ENCODE data around the gene RETREG2. TPM values are rescaled to one million over a fixed set of nuclear protein-coding genes. Genes with fewer than 3 reads are reported as not detected.
A peak's percentile ranks its signal among the peaks of the same experiment; 100 is the strongest.

RETREG2 gene
- 100 to 1,000 TPM in 1 of 4 donors, 10 to 100 TPM in 3; 36.2 to 101 (median 54.5) TPM for polyA plus RNA-seq
- long read RNA-seq, donor 1, result 0 reads
- long read RNA-seq, donor 2, full-length matches to known transcripts, result 4 of 4 reads
- long read RNA-seq, donor 2, partial matches to known transcripts, result 0 of 4 reads
- long read RNA-seq, donor 2, other reads (novel, unspliced or antisense), result 0 of 4 reads
- long read RNA-seq, donor 3, full-length matches to known transcripts, result 8 of 8 reads
- long read RNA-seq, donor 3, partial matches to known transcripts, result 0 of 8 reads
- long read RNA-seq, donor 3, other reads (novel, unspliced or antisense), result 0 of 8 reads
- long read RNA-seq, donor 4, result 0 reads
- long read RNA-seq, donor 5, full-length matches to known transcripts, result 3 of 14 reads
- long read RNA-seq, donor 5, partial matches to known transcripts, result 11 of 14 reads
- long read RNA-seq, donor 5, other reads (novel, unspliced or antisense), result 0 of 14 reads
- long read RNA-seq, donor 6, full-length matches to known transcripts, result 8 of 8 reads
- long read RNA-seq, donor 6, partial matches to known transcripts, result 0 of 8 reads
- long read RNA-seq, donor 6, other reads (novel, unspliced or antisense), result 0 of 8 reads
- long read RNA-seq, donor 7, result 0 reads
- long read RNA-seq, donor 8, full-length matches to known transcripts, result 1 of 1 reads
- long read RNA-seq, donor 8, partial matches to known transcripts, result 0 of 1 reads
- long read RNA-seq, donor 8, other reads (novel, unspliced or antisense), result 0 of 1 reads
- long read RNA-seq, donor 9, full-length matches to known transcripts, result 7 of 7 reads
- long read RNA-seq, donor 9, partial matches to known transcripts, result 0 of 7 reads
- long read RNA-seq, donor 9, other reads (novel, unspliced or antisense), result 0 of 7 reads
- long read RNA-seq, donor 10, full-length matches to known transcripts, result 15 of 29 reads
- long read RNA-seq, donor 10, partial matches to known transcripts, result 14 of 29 reads
- long read RNA-seq, donor 10, other reads (novel, unspliced or antisense), result 0 of 29 reads

- H3K27me3 ChIP-seq (ENCODE audit: control insufficient read depth in 3 of 3, insufficient read depth in 3 of 3, low read length in 3 of 3), result no peaks in the 10 kb centered on the region
- peak within 1 kb of the TSS; percentile 86 to 95 (median 95) for H3K4me3 ChIP-seq (ENCODE audit: low read depth in 1 of 3, low read length in 3 of 3)
- no peak for FAIRE-seq
- WGBS, 3 donors, result 0% methylated on average over 36 to 67 of the region's 67 CpGs
- no peaks in the 10 kb centered on the region for H3K9me3 ChIP-seq (ENCODE audit: control insufficient read depth in 2 of 2, insufficient read depth in 1 of 2, low read depth in 1 of 2, low read length in 1 of 2)
- peak within 1 kb of the TSS; percentile 98 to 100 (median 100) for H3K27ac ChIP-seq (ENCODE audit: low read depth in 1 of 3, low read length in 2 of 3)
- peak; percentile 90 to 98 for DNase-seq
- peaks cover 23 to 65% (median 31%) of the 10 kb centered on the region in 3 donors for H3K36me3 ChIP-seq (ENCODE audit: control insufficient read depth in 3 of 3, insufficient read depth in 2 of 3, low read depth in 1 of 3, low read length in 3 of 3)
- peaks cover 7 to 10% (median 7%) of the 10 kb centered on the region in 3 donors for H3K4me1 ChIP-seq (ENCODE audit: control insufficient read depth in 3 of 3, insufficient read depth in 2 of 3, low read depth in 1 of 3, low read length in 2 of 3)
Observed at GRCh38 chr2:219177552-219178376, at the start of gene RETREG2. Gene RETREG2 (plus strand): TSS chr2:219178275. CDS start chr2:219178353, 78 bp downstream.

- peaks cover 11 to 45% (median 22%) of the 10 kb centered on the region in 3 donors for H3K4me1 ChIP-seq (ENCODE audit: control insufficient read depth in 3 of 3, insufficient read depth in 2 of 3, low read depth in 1 of 3, low read length in 2 of 3)
- no peaks in the 10 kb centered on the region for H3K27me3 ChIP-seq (ENCODE audit: control insufficient read depth in 3 of 3, insufficient read depth in 3 of 3, low read length in 3 of 3)
- peak overlapping the region in 2 of 3 donors; percentile 38 to 93 for H3K27ac ChIP-seq (ENCODE audit: low read depth in 1 of 3, low read length in 2 of 3)
- peaks cover 0 to 9% (median 0%) of the 10 kb centered on the region in 3 donors for H3K36me3 ChIP-seq (ENCODE audit: control insufficient read depth in 3 of 3, insufficient read depth in 2 of 3, low read depth in 1 of 3, low read length in 3 of 3)
- H3K4me3 ChIP-seq (ENCODE audit: low read depth in 1 of 3, low read length in 3 of 3), result no peak overlapping the region
- 79 to 91% (median 89%) methylated on average over 7 of the region's 7 CpGs for WGBS, 3 donors
- no peak for DNase-seq
- FAIRE-seq, result no peak
- no peaks in the 10 kb centered on the region for H3K9me3 ChIP-seq (ENCODE audit: control insufficient read depth in 2 of 2, insufficient read depth in 1 of 2, low read depth in 1 of 2, low read length in 1 of 2)
Observed at GRCh38 chr2:219128396-219128795, 49.7 kb upstream of the RETREG2 start.

GRCh38 chr2:219129589-219129988 lies 48.5 kb upstream of the RETREG2 start:
- H3K27ac ChIP-seq (ENCODE audit: low read depth in 1 of 3, low read length in 2 of 3), result no peak overlapping the region
- peaks cover 0 to 9% (median 0%) of the 10 kb centered on the region in 3 donors for H3K36me3 ChIP-seq (ENCODE audit: control insufficient read depth in 3 of 3, insufficient read depth in 2 of 3, low read depth in 1 of 3, low read length in 3 of 3)
- H3K27me3 ChIP-seq (ENCODE audit: control insufficient read depth in 3 of 3, insufficient read depth in 3 of 3, low read length in 3 of 3), result no peaks in the 10 kb centered on the region
- DNase-seq (no peak), FAIRE-seq (no peak)
- WGBS, 3 donors, result 96 to 99% (median 99%) methylated on average over 16 of the region's 16 CpGs
- peaks cover 11 to 33% (median 18%) of the 10 kb centered on the region in 3 donors for H3K4me1 ChIP-seq (ENCODE audit: control insufficient read depth in 3 of 3, insufficient read depth in 2 of 3, low read depth in 1 of 3, low read length in 2 of 3)
- H3K4me3 ChIP-seq (ENCODE audit: low read depth in 1 of 3, low read length in 3 of 3), result no peak overlapping the region
- no peaks in the 10 kb centered on the region for H3K9me3 ChIP-seq (ENCODE audit: control insufficient read depth in 2 of 2, insufficient read depth in 1 of 2, low read depth in 1 of 2, low read length in 1 of 2)

- Histone ChIP-seq H3K4me3 (ENCODE audit: low read depth in 1 of 3, low read length in 3 of 3) (no peak overlapping the region), H3K36me3 (ENCODE audit: control insufficient read depth in 3 of 3, insufficient read depth in 2 of 3, low read depth in 1 of 3, low read length in 3 of 3) (peaks cover 0 to 15% (median 0%) of the 10 kb centered on the region in 3 donors), H3K9me3 (ENCODE audit: control insufficient read depth in 2 of 2, insufficient read depth in 1 of 2, low read depth in 1 of 2, low read length in 1 of 2) (no peaks in the 10 kb centered on the region), H3K27ac (ENCODE audit: low read depth in 1 of 3, low read length in 2 of 3) (no peak overlapping the region), H3K27me3 (ENCODE audit: control insufficient read depth in 3 of 3, insufficient read depth in 3 of 3, low read length in 3 of 3) (no peaks in the 10 kb centered on the region), H3K4me1 (ENCODE audit: control insufficient read depth in 3 of 3, insufficient read depth in 2 of 3, low read depth in 1 of 3, low read length in 2 of 3) (peaks cover 6 to 18% (median 13%) of the 10 kb centered on the region in 3 donors)
- FAIRE-seq (no peak), DNase-seq (no peak)
- 82 to 90% (median 85%) methylated on average over 3 of the region's 3 CpGs for WGBS, 3 donors
Observed at GRCh38 chr2:219131327-219131726, 46.7 kb upstream of the RETREG2 start.

GRCh38 chr2:219131744-219132143 lies 46.3 kb upstream of the RETREG2 start:
- Histone ChIP-seq H3K4me3 (ENCODE audit: low read depth in 1 of 3, low read length in 3 of 3) (no peak overlapping the region), H3K27ac (ENCODE audit: low read depth in 1 of 3, low read length in 2 of 3) (no peak overlapping the region), H3K9me3 (ENCODE audit: control insufficient read depth in 2 of 2, insufficient read depth in 1 of 2, low read depth in 1 of 2, low read length in 1 of 2) (no peaks in the 10 kb centered on the region), H3K4me1 (ENCODE audit: control insufficient read depth in 3 of 3, insufficient read depth in 2 of 3, low read depth in 1 of 3, low read length in 2 of 3) (peaks cover 6 to 13% (median 10%) of the 10 kb centered on the region in 3 donors), H3K36me3 (ENCODE audit: control insufficient read depth in 3 of 3, insufficient read depth in 2 of 3, low read depth in 1 of 3, low read length in 3 of 3) (peaks cover 0 to 15% (median 0%) of the 10 kb centered on the region in 3 donors), H3K27me3 (ENCODE audit: control insufficient read depth in 3 of 3, insufficient read depth in 3 of 3, low read length in 3 of 3) (no peaks in the 10 kb centered on the region)
- DNase-seq (peak in 1 of 2 donors; percentile 22), FAIRE-seq (no peak)
- WGBS, 3 donors, result 64 to 83% (median 69%) methylated on average over 4 of the region's 4 CpGs

GRCh38 chr2:219133976-219134375 lies 44.1 kb upstream of the RETREG2 start:
- Histone ChIP-seq H3K9me3 (ENCODE audit: control insufficient read depth in 2 of 2, insufficient read depth in 1 of 2, low read depth in 1 of 2, low read length in 1 of 2) (no peaks in the 10 kb centered on the region), H3K27me3 (ENCODE audit: control insufficient read depth in 3 of 3, insufficient read depth in 3 of 3, low read length in 3 of 3) (no peaks in the 10 kb centered on the region), H3K4me3 (ENCODE audit: low read depth in 1 of 3, low read length in 3 of 3) (no peak overlapping the region), H3K36me3 (ENCODE audit: control insufficient read depth in 3 of 3, insufficient read depth in 2 of 3, low read depth in 1 of 3, low read length in 3 of 3) (peaks cover 0 to 12% (median 0%) of the 10 kb centered on the region in 3 donors), H3K4me1 (ENCODE audit: control insufficient read depth in 3 of 3, insufficient read depth in 2 of 3, low read depth in 1 of 3, low read length in 2 of 3) (peaks cover 0 to 4% (median 0%) of the 10 kb centered on the region in 3 donors), H3K27ac (ENCODE audit: low read depth in 1 of 3, low read length in 2 of 3) (no peak overlapping the region)
- WGBS, 3 donors, result 85 to 91% (median 91%) methylated on average over 4 of the region's 4 CpGs
- FAIRE-seq (no peak), DNase-seq (no peak)

GRCh38 chr2:219140722-219141121 lies 37.4 kb upstream of the RETREG2 start:
- Histone ChIP-seq H3K4me1 (ENCODE audit: control insufficient read depth in 3 of 3, insufficient read depth in 2 of 3, low read depth in 1 of 3, low read length in 2 of 3) (peaks cover 0 to 14% (median 3%) of the 10 kb centered on the region in 3 donors), H3K27ac (ENCODE audit: low read depth in 1 of 3, low read length in 2 of 3) (peak overlapping the region in 1 of 3 donors; percentile 93), H3K36me3 (ENCODE audit: control insufficient read depth in 3 of 3, insufficient read depth in 2 of 3, low read depth in 1 of 3, low read length in 3 of 3) (peaks cover 7 to 18% (median 13%) of the 10 kb centered on the region in 3 donors), H3K27me3 (ENCODE audit: control insufficient read depth in 3 of 3, insufficient read depth in 3 of 3, low read length in 3 of 3) (no peaks in the 10 kb centered on the region), H3K4me3 (ENCODE audit: low read depth in 1 of 3, low read length in 3 of 3) (no peak overlapping the region), H3K9me3 (ENCODE audit: control insufficient read depth in 2 of 2, insufficient read depth in 1 of 2, low read depth in 1 of 2, low read length in 1 of 2) (no peaks in the 10 kb centered on the region)
- WGBS, 3 donors, result 26 to 64% (median 44%) methylated on average over 3 of the region's 3 CpGs
- FAIRE-seq (no peak), DNase-seq (peak; percentile 80 to 84)

Measured in small intestine (tissue), 16 donors.